Measurements from ENCODE around the gene ITGA2.

Gene ITGA2

DNA sequence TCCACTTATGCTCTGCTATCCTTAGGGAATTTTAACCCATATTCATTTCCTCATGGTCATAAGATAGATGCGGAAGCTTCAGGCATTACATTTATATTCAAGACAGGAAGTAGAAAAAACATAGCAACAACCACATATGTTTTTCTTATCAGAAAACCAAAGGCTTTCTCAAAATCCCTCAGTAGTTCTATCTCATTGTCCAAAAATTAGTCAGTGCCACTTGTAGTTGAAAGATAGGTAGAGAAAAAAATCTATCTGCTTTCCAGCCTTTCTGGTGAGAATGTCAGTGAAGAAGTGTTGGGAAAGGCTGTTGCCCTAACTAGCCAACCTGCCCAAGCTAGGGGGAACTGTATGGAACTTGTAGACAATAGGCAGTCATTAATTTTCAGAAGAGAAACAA is 143.9 kb downstream of the ITGA2 start:
- Mint-ChIP-seq H3K27me3 (peaks cover 3% of the 10 kb centered on the region), H3K4me3 (no peak overlapping the region), H3K27ac (no peak overlapping the region), H3K9me3 (no peaks in the 10 kb centered on the region), H3K36me3 (ENCODE audit: low read depth) (no peaks in the 10 kb centered on the region), H3K4me1 (ENCODE audit: low read depth) (no peaks in the 10 kb centered on the region)
